SK-N-SH (cell line): Measurements from ENCODE around the gene GDA.

Experiments
- POLR2AphosphoS5 ChIP-seq: IDR thresholded peaks from 2 replicates; pipeline ENCODE4 v1.6.1; 2012; ENCODE audit warnings: low read depth, low read length
- RCOR1 ChIP-seq: fragments of 150-350 bp; IDR thresholded peaks from 2 replicates; pipeline ENCODE4 v1.6.1; 2017; ENCODE audit warnings: antibody characterized with exemption, low read length
- TF ChIP-seq, protein P1 (sequence below): fragments of 200-600 bp; sonication (generic); IDR thresholded peaks from 2 replicates; pipeline ENCODE4 v1.6.1; 2017; ENCODE audit warnings: antibody characterized with exemption, mild to moderate bottlenecking, moderate library complexity

DNA sequence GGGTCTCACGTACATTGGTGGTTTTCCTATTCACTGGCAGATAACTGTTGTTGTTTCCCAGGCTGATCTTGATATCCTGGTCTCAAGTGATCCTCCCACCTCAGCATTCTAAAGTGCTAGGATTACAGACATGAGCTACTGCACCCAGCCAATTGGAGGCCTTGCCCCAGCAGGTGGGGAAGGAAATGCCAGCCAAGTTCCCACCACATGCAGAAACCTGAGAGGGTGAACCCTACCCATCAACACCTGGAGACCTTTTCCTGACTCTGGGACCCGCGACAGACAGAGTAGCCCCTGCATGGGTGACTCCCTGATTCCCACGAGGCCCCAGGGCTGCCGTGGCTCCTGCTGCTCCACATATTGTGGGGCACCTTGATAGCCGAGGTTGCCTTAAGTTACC lies 107.7 kb downstream of the GDA start:
- TF ChIP-seq POLR2AphosphoS5, result no peak
- TF ChIP-seq, protein P1, sequence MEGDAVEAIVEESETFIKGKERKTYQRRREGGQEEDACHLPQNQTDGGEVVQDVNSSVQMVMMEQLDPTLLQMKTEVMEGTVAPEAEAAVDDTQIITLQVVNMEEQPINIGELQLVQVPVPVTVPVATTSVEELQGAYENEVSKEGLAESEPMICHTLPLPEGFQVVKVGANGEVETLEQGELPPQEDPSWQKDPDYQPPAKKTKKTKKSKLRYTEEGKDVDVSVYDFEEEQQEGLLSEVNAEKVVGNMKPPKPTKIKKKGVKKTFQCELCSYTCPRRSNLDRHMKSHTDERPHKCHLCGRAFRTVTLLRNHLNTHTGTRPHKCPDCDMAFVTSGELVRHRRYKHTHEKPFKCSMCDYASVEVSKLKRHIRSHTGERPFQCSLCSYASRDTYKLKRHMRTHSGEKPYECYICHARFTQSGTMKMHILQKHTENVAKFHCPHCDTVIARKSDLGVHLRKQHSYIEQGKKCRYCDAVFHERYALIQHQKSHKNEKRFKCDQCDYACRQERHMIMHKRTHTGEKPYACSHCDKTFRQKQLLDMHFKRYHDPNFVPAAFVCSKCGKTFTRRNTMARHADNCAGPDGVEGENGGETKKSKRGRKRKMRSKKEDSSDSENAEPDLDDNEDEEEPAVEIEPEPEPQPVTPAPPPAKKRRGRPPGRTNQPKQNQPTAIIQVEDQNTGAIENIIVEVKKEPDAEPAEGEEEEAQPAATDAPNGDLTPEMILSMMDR, result no peak
- TF ChIP-seq RCOR1, result no peak
